ENCODE results near the gene GALNT18.

Gene GALNT18

DNA sequence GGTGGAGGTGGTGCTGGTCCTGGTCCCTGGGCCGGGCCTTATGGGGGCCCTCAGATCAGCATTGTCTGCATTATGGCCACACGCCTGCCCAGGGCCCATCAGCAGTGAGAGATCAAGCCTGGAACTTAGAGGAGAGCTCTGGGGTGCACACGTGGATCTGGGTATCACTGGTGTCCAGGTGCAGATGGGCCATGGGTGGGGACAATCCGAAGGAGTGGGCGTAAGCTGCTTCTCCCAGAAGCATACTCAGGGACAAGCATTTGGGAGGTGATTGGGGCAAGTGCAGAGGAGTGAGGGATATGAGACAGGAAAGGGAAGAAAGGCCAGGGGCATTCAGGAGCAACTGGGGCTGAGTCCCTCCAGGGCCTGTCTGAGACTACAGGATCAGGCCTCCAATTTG lies 353.1 kb downstream of the GALNT18 start:
- DNase-seq, result no peak
- H3K27ac ChIP-seq (ENCODE audit: low read length), result no peak overlapping the region
- no peak overlapping the region for H3K4me3 ChIP-seq (ENCODE audit: low read length)
- no peak overlapping the region for H3K4me2 ChIP-seq (ENCODE audit: low read depth, low read length)
- no peaks in the 10 kb centered on the region for H3K9me2 ChIP-seq (replicated peaks; ENCODE audit: insufficient read depth, low read length)
- no peaks in the 10 kb centered on the region for H4K20me1 ChIP-seq (ENCODE audit: insufficient read depth, low read length)
- H3K9me3 ChIP-seq (replicated peaks; ENCODE audit: insufficient read depth, low read length), result no peaks in the 10 kb centered on the region
- H3K79me2 ChIP-seq (ENCODE audit: low read length), result no peaks in the 10 kb centered on the region
- 0 out of 2 replicates have a peak, but pooled peaks cover 5% of the 10 kb centered on the region for H3K4me1 ChIP-seq (ENCODE audit: low read length)
- no peaks in the 10 kb centered on the region for H3K27me3 ChIP-seq (replicated peaks; ENCODE audit: insufficient read depth, low read length)
- no peak overlapping the region for H3K9ac ChIP-seq (ENCODE audit: low read length)
- TF ChIP-seq EZH2 (optimal IDR thresholded peaks at IDR 0.05; ENCODE audit: low read depth, low read length) (no peak), EZH2phosphoT487 (IDR thresholded peaks at IDR 0.05; ENCODE audit: low read length) (no peak), CTCF (IDR thresholded peaks at IDR 0.05; ENCODE audit: low read length) (no peak)
- H2AFZ ChIP-seq (ENCODE audit: low read length), result no peak overlapping the region
- no peaks in the 10 kb centered on the region for H3K36me3 ChIP-seq (replicated peaks; ENCODE audit: insufficient read depth, low read length)
- no peaks in the 10 kb centered on the region for H3F3A ChIP-seq (ENCODE audit: insufficient read depth, low read length)

DNA sequence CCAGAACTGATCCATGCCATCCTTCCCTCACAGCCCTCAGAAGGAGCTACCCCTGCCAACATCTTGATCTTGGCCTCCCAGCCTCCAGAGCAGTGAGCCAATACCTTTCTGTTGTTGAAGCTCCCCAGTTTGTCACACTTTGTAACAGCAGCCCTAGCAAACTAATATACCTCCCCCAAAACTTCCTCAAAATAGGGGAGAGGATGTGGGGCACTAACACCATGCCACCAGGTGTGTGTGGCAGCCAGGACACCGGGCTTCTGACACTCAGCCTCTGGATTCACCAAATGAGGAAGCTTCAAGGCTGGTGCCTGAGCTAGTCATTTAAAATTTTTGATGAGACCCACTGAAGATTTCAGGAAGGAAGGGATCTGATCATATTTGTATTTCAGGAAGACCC lies 353.7 kb downstream of the GALNT18 start:
- no peak for DNase-seq
- Histone ChIP-seq H4K20me1 (ENCODE audit: insufficient read depth, low read length) (no peaks in the 10 kb centered on the region), H3K9me2 (replicated peaks; ENCODE audit: insufficient read depth, low read length) (no peaks in the 10 kb centered on the region), H3K4me3 (ENCODE audit: low read length) (no peak overlapping the region), H3K9me3 (replicated peaks; ENCODE audit: insufficient read depth, low read length) (no peaks in the 10 kb centered on the region), H2AFZ (ENCODE audit: low read length) (no peak overlapping the region), H3K27ac (ENCODE audit: low read length) (no peak overlapping the region), H3K79me2 (ENCODE audit: low read length) (no peaks in the 10 kb centered on the region), H3K9ac (ENCODE audit: low read length) (no peak overlapping the region), H3K4me1 (ENCODE audit: low read length) (0 out of 2 replicates have a peak, but pooled peaks cover 5% of the 10 kb centered on the region), H3K36me3 (replicated peaks; ENCODE audit: insufficient read depth, low read length) (no peaks in the 10 kb centered on the region), H3K27me3 (replicated peaks; ENCODE audit: insufficient read depth, low read length) (no peaks in the 10 kb centered on the region), H3F3A (ENCODE audit: insufficient read depth, low read length) (no peaks in the 10 kb centered on the region), H3K4me2 (ENCODE audit: low read depth, low read length) (no peak overlapping the region)
- no peak for TF ChIP-seq EZH2 (optimal IDR thresholded peaks at IDR 0.05; ENCODE audit: low read depth, low read length)
- no peak for TF ChIP-seq CTCF (IDR thresholded peaks at IDR 0.05; ENCODE audit: low read length)
- no peak for TF ChIP-seq EZH2phosphoT487 (IDR thresholded peaks at IDR 0.05; ENCODE audit: low read length)

GRCh38 chr11:11267312-11267711 lies 354.5 kb downstream of the GALNT18 start:
- Histone ChIP-seq H3K9me2 (replicated peaks; ENCODE audit: insufficient read depth, low read length) (no peaks in the 10 kb centered on the region), H3K27me3 (replicated peaks; ENCODE audit: insufficient read depth, low read length) (no peaks in the 10 kb centered on the region), H2AFZ (ENCODE audit: low read length) (no peak overlapping the region), H3K4me3 (ENCODE audit: low read length) (no peak overlapping the region), H3K4me2 (ENCODE audit: low read depth, low read length) (no peak overlapping the region), H3K9me3 (replicated peaks; ENCODE audit: insufficient read depth, low read length) (no peaks in the 10 kb centered on the region), H3K27ac (ENCODE audit: low read length) (no peak overlapping the region), H3K36me3 (replicated peaks; ENCODE audit: insufficient read depth, low read length) (no peaks in the 10 kb centered on the region), H3F3A (ENCODE audit: insufficient read depth, low read length) (no peaks in the 10 kb centered on the region), H3K4me1 (ENCODE audit: low read length) (0 out of 2 replicates have a peak, but pooled peaks cover 5% of the 10 kb centered on the region), H3K9ac (ENCODE audit: low read length) (no peak overlapping the region), H3K79me2 (ENCODE audit: low read length) (no peaks in the 10 kb centered on the region), H4K20me1 (ENCODE audit: insufficient read depth, low read length) (no peaks in the 10 kb centered on the region)
- TF ChIP-seq CTCF (IDR thresholded peaks at IDR 0.05; ENCODE audit: low read length) (no peak), EZH2 (optimal IDR thresholded peaks at IDR 0.05; ENCODE audit: low read depth, low read length) (no peak), EZH2phosphoT487 (IDR thresholded peaks at IDR 0.05; ENCODE audit: low read length) (no peak)
- DNase-seq, result no peak
